Measurements from ENCODE around the gene PSMC2. TPM values are rescaled to one million over a fixed set of nuclear protein-coding genes. Genes with fewer than 3 reads are reported as not detected.
A peak's percentile ranks its signal among the peaks of the same experiment; 100 is the strongest.

Gene PSMC2
- total RNA-seq, 1 donor from 2014 or later: 80.5 TPM

- no peak for DNase-seq (ENCODE audit: low spot score)
- Mint-ChIP-seq H3K36me3 (ENCODE audit: low read depth, unreplicated experiment) (peaks cover 39% of the 10 kb centered on the region), H3K4me3 (ENCODE audit: unreplicated experiment) (peak overlapping the region; percentile 44)
Observed at GRCh38 chr7:103307503-103308231, 39.8 kb upstream of the PSMC2 start.

GRCh38 chr7:103314852-103315251, 32.6 kb upstream of the PSMC2 start:
- Mint-ChIP-seq H3K4me1 (ENCODE audit: unreplicated experiment) (peaks cover 25% of the 10 kb centered on the region), H3K9me3 (ENCODE audit: unreplicated experiment) (no peaks in the 10 kb centered on the region), H3K4me3 (ENCODE audit: unreplicated experiment) (no peak overlapping the region), H3K27ac (ENCODE audit: unreplicated experiment) (peak overlapping the region; percentile 94), H3K27me3 (ENCODE audit: unreplicated experiment) (peaks cover 2% of the 10 kb centered on the region), H3K36me3 (ENCODE audit: low read depth, unreplicated experiment) (peaks cover 43% of the 10 kb centered on the region)
- no peak for DNase-seq (ENCODE audit: low spot score)
- TF ChIP-seq CTCF (IDR thresholded peaks at IDR 0.05; ENCODE audit: unreplicated experiment): no peak

More at GRCh38 chr7:103307503-103308231, 39.8 kb upstream of the PSMC2 start:
- H3K27me3 Mint-ChIP-seq (ENCODE audit: unreplicated experiment): no peaks in the 10 kb centered on the region
- peak overlapping the region; percentile 88 for H3K27ac Mint-ChIP-seq (ENCODE audit: unreplicated experiment)
- peaks cover 39% of the 10 kb centered on the region for H3K4me1 Mint-ChIP-seq (ENCODE audit: unreplicated experiment)
- no peak for TF ChIP-seq CTCF (IDR thresholded peaks at IDR 0.05; ENCODE audit: unreplicated experiment)
- H3K9me3 Mint-ChIP-seq (ENCODE audit: unreplicated experiment): no peaks in the 10 kb centered on the region

GRCh38 chr7:103316380-103316941, 31.0 kb upstream of the PSMC2 start:
- no peak overlapping the region for H3K27ac Mint-ChIP-seq (ENCODE audit: unreplicated experiment)

GRCh38 chr7:103317009-103317408, 30.4 kb upstream of the PSMC2 start:
- Mint-ChIP-seq H3K4me3 (ENCODE audit: unreplicated experiment) (no peak overlapping the region), H3K4me1 (ENCODE audit: unreplicated experiment) (peaks cover 25% of the 10 kb centered on the region), H3K27ac (ENCODE audit: unreplicated experiment) (peak overlapping the region; percentile 22), H3K27me3 (ENCODE audit: unreplicated experiment) (peaks cover 2% of the 10 kb centered on the region), H3K9me3 (ENCODE audit: unreplicated experiment) (no peaks in the 10 kb centered on the region), H3K36me3 (ENCODE audit: low read depth, unreplicated experiment) (peaks cover 40% of the 10 kb centered on the region)
- no peak for DNase-seq (ENCODE audit: low spot score)
- no peak for TF ChIP-seq CTCF (IDR thresholded peaks at IDR 0.05; ENCODE audit: unreplicated experiment)

More at GRCh38 chr7:103316380-103316941, 31.0 kb upstream of the PSMC2 start:
- H3K36me3 Mint-ChIP-seq (ENCODE audit: low read depth, unreplicated experiment): peaks cover 37% of the 10 kb centered on the region
- no peak overlapping the region for H3K4me3 Mint-ChIP-seq (ENCODE audit: unreplicated experiment)
- H3K27me3 Mint-ChIP-seq (ENCODE audit: unreplicated experiment): peaks cover 2% of the 10 kb centered on the region
- no peak for TF ChIP-seq CTCF (IDR thresholded peaks at IDR 0.05; ENCODE audit: unreplicated experiment)
- no peak for DNase-seq (ENCODE audit: low spot score)
- no peaks in the 10 kb centered on the region for H3K9me3 Mint-ChIP-seq (ENCODE audit: unreplicated experiment)
- peaks cover 25% of the 10 kb centered on the region for H3K4me1 Mint-ChIP-seq (ENCODE audit: unreplicated experiment)

- no peak for DNase-seq (ENCODE audit: low spot score)
- no peak overlapping the region for H3K27ac Mint-ChIP-seq (ENCODE audit: unreplicated experiment)
- no peaks in the 10 kb centered on the region for H3K4me1 Mint-ChIP-seq (ENCODE audit: unreplicated experiment)
- no peaks in the 10 kb centered on the region for H3K27me3 Mint-ChIP-seq (ENCODE audit: unreplicated experiment)
- peaks cover 7% of the 10 kb centered on the region for H3K36me3 Mint-ChIP-seq (ENCODE audit: low read depth, unreplicated experiment)
- no peaks in the 10 kb centered on the region for H3K9me3 Mint-ChIP-seq (ENCODE audit: unreplicated experiment)
- no peak for TF ChIP-seq CTCF (IDR thresholded peaks at IDR 0.05; ENCODE audit: unreplicated experiment)
- peak overlapping the region; percentile 12 for H3K4me3 Mint-ChIP-seq (ENCODE audit: unreplicated experiment)
Observed at GRCh38 chr7:103325744-103326143, 21.7 kb upstream of the PSMC2 start.

All from endothelial cell (in vitro differentiated cells).